SJCRH30 (cell line): ENCODE results near the gene GPR161. TPM values are rescaled to one million over a fixed set of nuclear protein-coding genes. Genes with fewer than 3 reads are reported as not detected.
"Not testable (repeated sequence)": the region's sequence is repeated elsewhere in the genome, so short reads cannot be mapped to it uniquely, and the experiment has no call there.

ENCODE experiments used
- DNase-seq, 2 experiments: peaks; one replicate each; pipeline ENCODE4 v3.0.0-alpha.2; 2015 to 2020
- H3K27ac ChIP-seq: fragments of 250-450 bp; sonication (Bioruptor Pico); 2 replicates; pipeline ENCODE4 v1.5.1; 2020; ENCODE audit warnings: mild to moderate bottlenecking, moderate library complexity
- H3K27me3 ChIP-seq: fragments of 250-450 bp; sonication (Bioruptor Pico); 2 replicates; pipeline ENCODE4 v1.5.1; 2020; ENCODE audit warnings: mild to moderate bottlenecking, moderate library complexity
- H3K36me3 ChIP-seq: fragments of 250-450 bp; sonication (Bioruptor Pico); 2 replicates; pipeline ENCODE4 v1.5.1; 2020; ENCODE audit warnings: mild to moderate bottlenecking, moderate library complexity
- H3K4me1 ChIP-seq: fragments of 250-450 bp; sonication (Bioruptor Pico); 2 replicates; pipeline ENCODE4 v1.5.1; 2020; ENCODE audit warnings: mild to moderate bottlenecking, moderate library complexity
- H3K4me3 ChIP-seq: fragments of 250-450 bp; sonication (Bioruptor Pico); 2 replicates; pipeline ENCODE4 v1.5.1; 2020; ENCODE audit warnings: mild to moderate bottlenecking, moderate library complexity
- H3K9me3 ChIP-seq: fragments of 250-450 bp; sonication (Bioruptor Pico); replicated peaks from 2 replicates; pipeline ENCODE4 v1.5.1; 2020; ENCODE audit warnings: mild to moderate bottlenecking, moderate library complexity
- total RNA-seq: library from RNA; depleted of rRNA; stranded (reverse); fragments of >200 nt; shearing (Covaris generic); gene quantifications from 2 replicates; pipeline ENCODE4 v1.2.3, GENCODE V29; 2014

The GPR161 gene
- total RNA-seq, 1 experiment from 2014 or later = 19.3 TPM

DNA sequence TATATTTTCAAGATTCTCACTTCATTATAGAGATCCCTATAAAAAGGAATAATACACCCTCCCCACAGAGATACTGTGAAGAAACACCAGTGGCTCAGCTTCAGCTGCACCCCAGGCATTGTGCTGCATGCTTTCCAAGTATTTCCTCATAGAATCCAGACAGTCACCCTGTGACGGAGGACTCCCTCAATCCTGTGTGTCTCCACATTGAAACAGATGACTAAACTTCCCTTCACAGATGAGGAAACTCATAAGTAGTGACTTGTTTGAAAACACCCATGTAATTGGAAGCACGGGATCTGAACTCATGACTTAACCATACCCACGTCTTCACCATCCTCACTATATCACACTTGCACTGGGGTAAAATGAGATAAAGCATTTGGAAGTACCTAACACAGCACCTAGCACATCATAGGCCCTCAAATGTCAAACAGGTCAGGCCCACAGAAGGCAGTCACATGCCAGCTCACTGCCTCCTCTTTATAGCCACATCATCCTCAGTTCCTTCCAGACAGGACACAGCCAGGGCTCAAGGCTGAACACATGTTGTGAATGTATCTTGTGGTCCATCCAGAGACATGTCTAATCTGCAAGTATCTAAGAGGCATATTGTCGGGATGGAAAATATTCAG, 55.2 kb downstream of the GPR161 start:
- Histone ChIP-seq H3K27me3 (no peaks in the 10 kb centered on the region), H3K27ac (no peak overlapping the region), H3K9me3 (no peaks in the 10 kb centered on the region), H3K4me3 (no peak overlapping the region), H3K4me1 (no peaks in the 10 kb centered on the region), H3K36me3 (no peaks in the 10 kb centered on the region)
- DNase-seq = no peak

DNA sequence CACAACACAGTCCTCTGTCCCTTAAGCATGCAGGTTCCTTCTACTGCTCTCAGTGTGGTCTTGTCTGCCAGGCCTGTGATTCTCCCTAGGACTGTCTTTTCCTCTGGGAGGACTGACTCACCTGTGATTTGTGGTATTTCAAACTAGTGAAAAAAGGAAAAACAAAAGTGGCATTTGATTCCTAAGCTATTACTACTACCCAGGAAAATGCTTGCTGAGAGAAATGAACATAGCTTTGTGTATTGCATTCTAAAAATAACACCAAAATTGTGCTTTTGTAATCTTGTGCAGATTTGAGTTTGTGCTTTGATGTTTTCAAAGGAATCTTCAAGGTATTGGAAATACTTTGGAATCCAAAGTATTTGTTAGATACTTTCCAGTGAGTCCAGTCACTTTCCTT, 57.0 kb downstream of the GPR161 start:
- DNase-seq = no peak
- no peaks in the 10 kb centered on the region for H3K9me3 ChIP-seq
- no peaks in the 10 kb centered on the region for H3K27me3 ChIP-seq
- H3K4me3 ChIP-seq = no peak overlapping the region
- no peak overlapping the region for H3K27ac ChIP-seq
- peaks cover 6% of the 10 kb centered on the region for H3K36me3 ChIP-seq
- H3K4me1 ChIP-seq = no peaks in the 10 kb centered on the region

DNA sequence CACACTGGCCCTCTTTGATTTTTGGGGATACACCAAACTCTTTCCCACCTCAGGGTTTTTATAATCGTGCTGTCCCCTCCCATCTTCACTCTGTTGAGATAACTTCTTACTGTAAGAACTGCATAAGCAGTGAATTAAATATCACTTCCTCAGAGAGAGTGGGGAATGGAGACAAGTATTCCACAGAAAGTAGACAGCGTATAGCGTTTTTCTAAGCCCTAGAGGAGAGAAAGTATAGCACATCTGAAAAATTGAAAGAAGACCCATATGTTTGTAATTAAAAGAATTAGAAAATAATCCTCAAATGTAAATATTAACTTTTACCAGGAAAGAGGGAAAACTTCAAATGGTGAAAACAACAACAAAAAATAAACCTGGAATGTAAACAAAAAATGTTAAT, 67.3 kb downstream of the GPR161 start:
- Histone ChIP-seq H3K36me3 (peaks cover 33% of the 10 kb centered on the region), H3K9me3 (no peaks in the 10 kb centered on the region), H3K4me3 (no peak overlapping the region), H3K4me1 (no peaks in the 10 kb centered on the region), H3K27ac (no peak overlapping the region), H3K27me3 (no peaks in the 10 kb centered on the region)
- DNase-seq = no peak

- DNase-seq = no peak
- Histone ChIP-seq H3K27me3 (no peaks in the 10 kb centered on the region), H3K36me3 (peaks cover 33% of the 10 kb centered on the region), H3K4me3 (no peak overlapping the region), H3K9me3 (no peaks in the 10 kb centered on the region), H3K4me1 (no peaks in the 10 kb centered on the region), H3K27ac (no peak overlapping the region)
Observed at GRCh38 chr1:168065506-168065905, 71.2 kb downstream of the GPR161 start.

- Histone ChIP-seq H3K27ac (no peak overlapping the region), H3K4me3 (no peak overlapping the region), H3K4me1 (no peaks in the 10 kb centered on the region), H3K36me3 (peaks cover 23% of the 10 kb centered on the region), H3K9me3 (no peaks in the 10 kb centered on the region), H3K27me3 (no peaks in the 10 kb centered on the region)
- DNase-seq = no peak
Observed at GRCh38 chr1:168064216-168064615, 72.5 kb downstream of the GPR161 start.

GRCh38 chr1:168057921-168058320, 78.8 kb downstream of the GPR161 start:
- H3K27ac ChIP-seq = no peak overlapping the region

GRCh38 chr1:168057355-168057754, 79.4 kb downstream of the GPR161 start:
- Histone ChIP-seq H3K27ac (no peak overlapping the region), H3K27me3 (no peaks in the 10 kb centered on the region), H3K9me3 (no peaks in the 10 kb centered on the region), H3K4me1 (no peaks in the 10 kb centered on the region), H3K4me3 (no peak overlapping the region), H3K36me3 (peaks cover 7% of the 10 kb centered on the region)
- no peak for DNase-seq

More at GRCh38 chr1:168057921-168058320, 78.8 kb downstream of the GPR161 start:
- no peak overlapping the region for H3K4me3 ChIP-seq
- H3K4me1 ChIP-seq = no peaks in the 10 kb centered on the region
- H3K9me3 ChIP-seq = no peaks in the 10 kb centered on the region
- no peak for DNase-seq
- H3K36me3 ChIP-seq = peaks cover 7% of the 10 kb centered on the region
- H3K27me3 ChIP-seq = no peaks in the 10 kb centered on the region

GRCh38 chr1:168056152-168056551, 80.6 kb downstream of the GPR161 start:
- H3K9me3 ChIP-seq, H3K27me3 ChIP-seq, H3K4me3 ChIP-seq, DNase-seq, H3K27ac ChIP-seq, H3K36me3 ChIP-seq, H3K4me1 ChIP-seq: not testable (repeated sequence)

DNA sequence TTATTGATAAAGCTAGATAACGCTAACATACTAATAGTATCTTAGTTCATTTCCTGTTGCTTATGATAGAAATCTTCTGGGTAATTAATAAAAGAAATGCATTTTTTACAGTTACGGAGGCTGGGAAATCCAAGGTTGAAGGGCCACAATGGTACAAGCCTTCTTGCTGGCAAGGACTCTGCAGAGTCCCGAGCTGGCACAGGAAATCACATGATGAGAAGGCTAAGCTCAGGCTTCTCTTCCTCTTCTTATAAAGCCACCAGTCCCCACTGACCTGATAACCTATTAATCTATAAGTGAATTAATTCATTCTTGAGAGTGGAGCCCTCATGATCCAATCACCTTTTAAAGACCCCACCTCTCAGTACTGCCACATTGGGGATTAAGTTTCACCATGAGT, 82.6 kb downstream of the GPR161 start:
- no peak overlapping the region for H3K27ac ChIP-seq
- no peak for DNase-seq
- H3K4me3 ChIP-seq = no peak overlapping the region
- H3K27me3 ChIP-seq = no peaks in the 10 kb centered on the region
- no peaks in the 10 kb centered on the region for H3K4me1 ChIP-seq
- H3K36me3 ChIP-seq = peaks cover 7% of the 10 kb centered on the region
- H3K9me3 ChIP-seq = no peaks in the 10 kb centered on the region

GRCh38 chr1:168053681-168054080, 83.0 kb downstream of the GPR161 start:
- no peak for DNase-seq
- Histone ChIP-seq H3K36me3 (peaks cover 7% of the 10 kb centered on the region), H3K27me3 (no peaks in the 10 kb centered on the region), H3K27ac (no peak overlapping the region), H3K4me3 (no peak overlapping the region), H3K9me3 (0 out of 2 replicates have a peak, but pooled peaks cover 2% of the 10 kb centered on the region), H3K4me1 (no peaks in the 10 kb centered on the region)

- Histone ChIP-seq H3K27me3 (no peaks in the 10 kb centered on the region), H3K9me3 (0 out of 2 replicates have a peak, but pooled peaks cover 3% of the 10 kb centered on the region), H3K27ac (no peak overlapping the region), H3K36me3 (peaks cover 4% of the 10 kb centered on the region), H3K4me3 (no peak overlapping the region), H3K4me1 (no peaks in the 10 kb centered on the region)
- no peak for DNase-seq
Observed at GRCh38 chr1:168050880-168051279, 85.8 kb downstream of the GPR161 start.

GRCh38 chr1:168050307-168050706, 86.4 kb downstream of the GPR161 start:
- no peaks in the 10 kb centered on the region for H3K4me1 ChIP-seq
- H3K4me3 ChIP-seq = no peak overlapping the region
- no peak for DNase-seq
- peaks cover 7% of the 10 kb centered on the region for H3K36me3 ChIP-seq
- H3K27ac ChIP-seq = no peak overlapping the region
- H3K9me3 ChIP-seq = 0 out of 2 replicates have a peak, but pooled peaks cover 3% of the 10 kb centered on the region
- no peaks in the 10 kb centered on the region for H3K27me3 ChIP-seq

GRCh38 chr1:168045311-168045710, 91.4 kb downstream of the GPR161 start:
- Histone ChIP-seq H3K4me1 (no peaks in the 10 kb centered on the region), H3K27me3 (no peaks in the 10 kb centered on the region), H3K4me3 (no peak overlapping the region), H3K27ac (no peak overlapping the region), H3K9me3 (0 out of 2 replicates have a peak, but pooled peaks cover 3% of the 10 kb centered on the region), H3K36me3 (peaks cover 22% of the 10 kb centered on the region)
- DNase-seq = no peak

DNA sequence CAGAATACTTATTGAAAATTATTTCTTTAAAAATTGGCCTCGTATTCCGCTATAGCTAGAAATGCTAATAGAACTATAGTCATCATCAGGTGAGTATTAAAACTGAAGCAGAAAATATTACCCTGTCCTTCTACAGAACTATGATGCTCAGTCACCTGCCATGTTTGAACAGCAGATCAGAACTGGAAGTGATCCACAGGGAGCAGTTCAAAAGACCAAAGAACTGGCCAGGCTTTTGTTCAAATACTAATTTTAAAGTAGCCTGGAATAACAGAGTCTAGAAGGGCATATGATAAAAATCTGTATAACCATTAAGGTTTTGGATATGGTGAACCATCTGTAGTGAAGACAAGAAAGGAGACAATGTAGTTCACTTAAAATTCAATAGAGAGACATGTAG, 94.4 kb downstream of the GPR161 start:
- H3K36me3 ChIP-seq = peaks cover 24% of the 10 kb centered on the region
- H3K4me3 ChIP-seq = no peak overlapping the region
- no peaks in the 10 kb centered on the region for H3K4me1 ChIP-seq
- no peaks in the 10 kb centered on the region for H3K27me3 ChIP-seq
- H3K27ac ChIP-seq = no peak overlapping the region
- H3K9me3 ChIP-seq = no peaks in the 10 kb centered on the region
- no peak for DNase-seq

GRCh38 chr1:168035345-168035744, 101.4 kb downstream of the GPR161 start:
- Histone ChIP-seq H3K27me3 (no peaks in the 10 kb centered on the region), H3K4me3 (no peak overlapping the region), H3K27ac (no peak overlapping the region), H3K9me3 (no peaks in the 10 kb centered on the region), H3K4me1 (no peaks in the 10 kb centered on the region), H3K36me3 (0 out of 2 replicates have a peak, but pooled peaks cover 3% of the 10 kb centered on the region)
- DNase-seq = no peak

DNA sequence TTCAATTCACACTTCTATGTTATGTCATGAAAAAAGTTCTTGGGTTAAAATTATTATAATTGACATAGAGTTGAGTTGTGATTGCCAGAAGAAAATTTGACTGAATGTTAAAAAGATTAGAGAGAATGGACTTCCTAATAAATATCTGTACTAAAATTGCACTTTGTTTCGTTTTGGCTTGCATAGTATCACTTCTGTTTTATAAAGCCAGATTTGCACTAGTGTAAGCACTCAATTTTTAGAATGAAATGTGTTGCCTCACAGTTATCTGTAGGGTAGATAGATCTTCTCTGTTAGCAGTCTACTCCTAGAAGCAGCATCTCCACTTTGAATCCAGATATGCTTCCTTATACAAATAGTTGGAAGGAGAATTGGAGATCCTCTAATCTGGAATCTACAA, 104.7 kb downstream of the GPR161 start:
- Histone ChIP-seq H3K27ac (no peak overlapping the region), H3K4me1 (no peaks in the 10 kb centered on the region), H3K27me3 (no peaks in the 10 kb centered on the region), H3K9me3 (no peaks in the 10 kb centered on the region), H3K4me3 (no peak overlapping the region), H3K36me3 (no peaks in the 10 kb centered on the region)
- DNase-seq = no peak
